HUES48 (cell line): ENCODE data around the gene TGFBR1.

ENCODE experiments used
- H3K27ac ChIP-seq: one replicate; pipeline ENCODE4 v1.7.0; 2013; ENCODE audit warnings: low read depth, low read length, inconsistent platforms
- H3K27me3 ChIP-seq: 2 replicates; pipeline ENCODE4 v1.6.1; 2013; ENCODE audit warnings: mild to moderate bottlenecking, low read length; ENCODE audit not compliant: control insufficient read depth, insufficient read depth
- H3K36me3 ChIP-seq: 2 replicates; pipeline ENCODE4 v1.6.1; 2013; ENCODE audit warnings: low read length; ENCODE audit not compliant: control insufficient read depth, insufficient read depth
- H3K4me1 ChIP-seq: 2 replicates; pipeline ENCODE4 v1.6.1; 2013; ENCODE audit warnings: mild to moderate bottlenecking, low read length; ENCODE audit not compliant: control insufficient read depth, insufficient read depth
- H3K4me3 ChIP-seq: 2 replicates; pipeline ENCODE4 v1.5.1; 2013; ENCODE audit warnings: mild to moderate bottlenecking, low read depth, low read length
- H3K9ac ChIP-seq: 2 replicates; pipeline ENCODE4 v1.6.1; 2013; ENCODE audit warnings: mild to moderate bottlenecking, low read depth, low read length, moderate library complexity
- H3K9me3 ChIP-seq: 2 replicates; pipeline ENCODE4 v1.6.1; 2013; ENCODE audit warnings: low read length; ENCODE audit not compliant: control insufficient read depth, insufficient read depth

Gene TGFBR1

DNA sequence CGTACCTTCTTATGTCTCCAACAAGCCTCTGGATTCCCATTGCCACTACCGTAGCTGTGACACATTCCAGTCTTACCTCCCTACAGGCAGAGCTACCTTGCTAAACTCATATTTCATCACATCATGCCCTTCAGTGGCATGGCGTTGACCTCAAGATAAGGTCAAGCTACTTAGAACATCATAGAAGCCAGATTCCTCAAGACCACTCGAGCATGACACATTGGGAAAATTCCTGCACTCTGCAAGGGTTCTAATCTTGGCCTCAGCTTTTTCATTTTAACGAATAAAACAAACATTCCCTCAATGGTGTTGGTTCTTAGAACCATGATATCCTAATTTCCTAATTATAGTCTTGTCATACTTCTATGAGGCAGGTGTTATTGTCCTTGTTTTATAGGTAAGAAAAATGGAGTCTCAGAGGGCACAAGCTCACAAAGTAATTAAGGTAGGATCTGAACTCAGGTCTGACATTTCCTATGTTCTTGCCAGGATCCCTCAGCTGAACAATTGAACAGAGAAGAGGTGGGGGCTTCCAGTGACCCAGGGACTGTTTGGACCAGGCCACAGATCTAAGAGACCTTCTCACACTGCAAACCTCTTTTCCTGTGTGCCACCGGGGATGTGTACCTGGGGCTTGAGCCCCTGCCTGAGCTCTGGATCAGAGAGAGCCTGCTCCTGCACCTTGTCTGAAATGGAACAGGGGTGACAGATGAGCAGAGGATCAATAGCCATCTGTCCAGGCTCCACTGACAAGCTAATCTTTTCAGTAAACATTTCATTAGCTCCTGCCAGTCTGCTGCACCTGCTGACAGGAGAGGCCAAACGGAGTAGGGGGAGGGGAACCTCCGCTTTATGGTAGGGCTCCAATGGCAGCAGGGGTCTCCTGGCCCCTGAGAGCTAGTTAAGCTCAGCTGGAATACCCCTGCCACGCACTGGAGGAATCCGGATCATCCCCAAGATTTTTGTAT, 67.5 kb downstream of the TGFBR1 start:
- Histone ChIP-seq H3K9me3 (no peaks in the 10 kb centered on the region), H3K27ac (no peak overlapping the region), H3K36me3 (no peaks in the 10 kb centered on the region), H3K27me3 (no peaks in the 10 kb centered on the region), H3K4me1 (peaks cover 51% of the 10 kb centered on the region), H3K9ac (no peak overlapping the region), H3K4me3 (no peak overlapping the region)

DNA sequence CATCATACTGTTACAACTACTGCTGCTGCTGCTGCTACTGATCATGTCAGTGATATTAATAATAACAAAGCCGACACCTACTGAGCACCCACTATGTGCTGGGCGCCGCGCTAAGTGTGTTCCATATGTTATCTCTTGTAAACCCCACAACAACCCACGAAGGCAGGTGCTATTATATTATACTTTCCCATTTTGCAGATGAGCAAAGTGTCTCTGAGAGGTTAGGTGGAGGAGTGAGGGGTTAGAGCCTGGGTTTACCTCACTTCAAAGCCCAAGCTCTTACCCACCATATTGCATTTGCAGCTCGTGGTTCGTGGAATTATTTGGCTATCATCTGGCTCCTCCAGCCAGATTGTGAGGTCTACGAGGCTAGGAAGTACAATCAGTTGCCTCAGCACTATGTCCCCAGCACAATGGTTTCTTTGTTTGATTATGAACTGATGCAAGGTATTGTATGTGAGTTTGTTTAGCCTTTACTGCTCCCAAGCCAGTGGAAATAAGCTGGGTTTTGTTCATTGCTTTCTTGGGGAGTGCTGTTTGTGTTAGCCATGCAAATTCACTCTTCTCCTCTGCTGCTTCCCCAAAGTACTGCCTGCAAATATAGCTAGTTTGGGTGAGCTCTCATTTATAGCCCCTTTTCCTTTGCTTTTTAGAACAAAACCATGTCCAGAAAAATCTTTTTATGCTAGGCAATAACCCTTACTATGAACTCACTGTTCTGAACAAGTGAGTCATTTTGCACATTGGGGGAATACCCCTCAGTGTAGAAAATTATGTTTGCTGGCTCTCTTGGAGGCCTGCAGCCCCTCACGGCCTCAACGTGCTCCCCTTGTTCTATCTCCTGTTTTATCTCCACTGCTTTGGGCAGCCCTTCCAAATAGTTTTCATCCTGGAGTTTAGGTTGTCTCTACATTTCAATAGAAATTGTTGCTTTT, 68.9 kb downstream of the TGFBR1 start:
- Histone ChIP-seq H3K27ac (no peak overlapping the region), H3K4me3 (no peak overlapping the region), H3K9me3 (no peaks in the 10 kb centered on the region), H3K27me3 (no peaks in the 10 kb centered on the region), H3K9ac (no peak overlapping the region), H3K4me1 (peaks cover 39% of the 10 kb centered on the region), H3K36me3 (no peaks in the 10 kb centered on the region)

DNA sequence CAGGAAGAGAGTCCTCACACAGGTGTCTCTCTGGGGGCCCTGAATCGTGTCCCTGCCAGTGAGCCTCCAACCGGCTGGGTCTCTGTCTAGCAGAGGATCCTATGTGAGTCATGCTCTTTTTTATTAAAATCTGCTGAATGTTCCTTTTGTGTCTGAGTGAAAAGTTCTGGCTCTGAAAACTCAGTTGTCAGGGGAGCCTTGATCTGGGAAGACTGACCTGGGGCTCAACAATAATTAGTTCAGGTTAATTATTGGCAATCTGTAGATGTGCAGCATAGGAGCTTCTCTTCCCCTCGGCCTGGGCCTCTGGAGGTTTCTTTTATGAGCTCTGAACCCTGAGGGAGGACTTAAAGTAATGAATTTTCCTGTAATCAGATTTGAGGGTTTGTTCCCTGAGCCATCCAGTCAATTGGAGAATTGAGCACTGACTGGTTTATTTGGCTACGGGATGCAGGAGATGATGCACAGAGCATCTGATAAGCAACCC, 71.7 kb downstream of the TGFBR1 start:
- no peaks in the 10 kb centered on the region for H3K9me3 ChIP-seq
- peak overlapping the region; percentile 43 for H3K27ac ChIP-seq
- no peak overlapping the region for H3K4me3 ChIP-seq
- H3K27me3 ChIP-seq = no peaks in the 10 kb centered on the region
- no peak overlapping the region for H3K9ac ChIP-seq
- H3K4me1 ChIP-seq = peaks cover 23% of the 10 kb centered on the region
- no peaks in the 10 kb centered on the region for H3K36me3 ChIP-seq

DNA sequence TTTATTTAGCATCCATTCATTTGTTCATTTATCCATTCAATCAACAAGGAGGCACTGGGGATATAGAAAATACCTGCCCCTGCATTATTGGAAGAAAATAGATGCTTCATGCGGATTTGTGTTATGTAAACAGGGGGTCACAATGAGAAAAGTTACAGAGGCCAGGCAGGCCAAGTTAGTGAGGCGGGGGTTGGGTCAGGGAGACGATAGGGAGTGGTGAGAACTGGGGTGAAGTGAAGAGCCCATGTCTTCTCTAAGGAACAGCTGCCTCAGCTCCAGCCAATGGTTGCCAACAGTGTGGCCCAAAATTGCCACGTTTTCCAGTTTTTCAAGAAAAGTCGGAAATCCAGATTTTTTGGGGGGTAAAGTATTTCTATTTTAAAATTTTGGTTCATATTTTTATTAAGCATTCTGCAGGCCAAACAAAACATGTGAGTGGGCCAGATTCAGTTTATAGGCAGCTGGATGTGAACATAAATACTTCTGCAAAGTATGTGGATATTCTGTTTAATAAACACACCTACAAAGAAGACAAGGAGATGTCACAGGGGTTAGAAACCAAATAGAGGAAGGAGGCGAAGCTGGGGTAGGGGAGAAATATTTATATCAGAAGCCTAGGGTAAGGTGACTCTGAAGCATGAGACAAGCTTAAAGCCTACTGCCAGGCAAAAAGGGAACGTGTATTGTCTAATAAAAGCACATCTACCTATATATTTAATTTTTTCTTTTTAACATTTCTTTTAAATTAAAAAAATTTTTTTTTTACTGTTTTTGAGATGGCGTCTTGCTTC, 72.9 kb downstream of the TGFBR1 start:
- Histone ChIP-seq H3K4me3 (no peak overlapping the region), H3K36me3 (no peaks in the 10 kb centered on the region), H3K4me1 (peaks cover 18% of the 10 kb centered on the region), H3K27me3 (no peaks in the 10 kb centered on the region), H3K9ac (no peak overlapping the region), H3K27ac (no peak overlapping the region), H3K9me3 (no peaks in the 10 kb centered on the region)

DNA sequence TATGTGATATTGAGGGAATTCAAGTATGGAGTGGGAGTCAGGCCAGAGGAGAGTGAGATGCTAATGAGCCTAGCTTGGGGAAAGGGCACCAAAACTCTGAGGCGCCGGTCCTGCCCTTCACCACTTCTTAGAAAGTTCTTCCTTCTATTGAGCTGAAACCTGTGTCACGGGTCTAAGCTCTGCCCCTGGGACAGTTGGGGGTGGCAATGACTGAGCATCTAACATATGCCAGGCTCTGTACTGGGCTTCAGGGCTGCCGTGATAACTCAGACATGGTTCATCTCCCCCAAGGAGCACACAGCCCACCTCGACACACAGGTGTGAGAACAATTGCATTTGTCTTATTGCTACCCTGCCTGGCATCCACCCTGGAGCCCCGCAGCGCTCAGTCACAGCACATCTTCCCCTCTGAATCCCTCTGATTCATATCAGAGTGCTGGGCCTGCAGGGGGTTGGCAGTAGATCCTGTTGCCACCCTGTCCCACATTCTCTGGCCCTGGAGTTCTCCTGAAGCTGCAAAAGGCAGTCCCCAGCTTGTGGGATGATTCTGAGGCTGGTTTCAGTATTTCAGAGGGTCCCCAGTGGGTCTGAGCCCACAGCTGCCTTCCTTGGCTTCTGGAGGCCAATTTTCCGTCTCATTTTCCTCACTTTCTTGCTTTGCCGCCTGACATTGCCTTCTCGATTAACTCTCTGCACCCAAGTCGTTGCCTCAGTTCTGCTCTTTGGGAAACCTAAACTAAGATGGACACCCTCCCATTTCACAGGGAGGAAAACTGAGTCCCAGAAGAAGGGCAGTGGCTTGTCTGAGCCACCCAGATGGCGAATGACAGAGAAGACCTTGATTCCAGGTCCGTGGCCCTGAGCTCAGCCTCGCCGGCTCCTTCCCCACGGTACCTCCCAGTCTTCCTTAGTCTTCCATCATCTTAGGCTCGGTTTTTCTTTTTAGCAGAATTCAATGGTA, 74.3 kb downstream of the TGFBR1 start:
- 0 out of 2 replicates have a peak, but pooled peaks cover 8% of the 10 kb centered on the region for H3K4me1 ChIP-seq
- no peak overlapping the region for H3K27ac ChIP-seq
- no peaks in the 10 kb centered on the region for H3K27me3 ChIP-seq
- H3K4me3 ChIP-seq = no peak overlapping the region
- H3K9me3 ChIP-seq = no peaks in the 10 kb centered on the region
- no peaks in the 10 kb centered on the region for H3K36me3 ChIP-seq
- no peak overlapping the region for H3K9ac ChIP-seq

DNA sequence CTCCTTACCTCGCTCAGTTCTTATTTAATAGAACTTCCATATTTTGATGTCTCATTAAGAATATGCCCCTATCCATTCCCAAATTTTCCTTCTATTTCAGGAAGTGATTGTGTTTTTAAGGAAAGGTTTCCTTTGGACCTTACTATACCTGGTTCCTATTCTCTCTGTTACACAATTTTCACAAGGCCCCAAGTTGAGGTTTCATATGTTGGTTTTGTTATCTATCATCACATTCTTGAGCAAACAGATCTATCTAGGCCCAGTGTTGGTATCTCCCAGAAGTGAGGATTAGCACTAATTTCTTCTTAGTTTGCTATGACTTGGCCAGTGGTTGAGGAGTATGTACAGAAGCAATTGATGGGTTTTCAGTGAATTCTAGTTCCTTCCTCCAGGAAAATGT, 75.3 kb downstream of the TGFBR1 start:
- Histone ChIP-seq H3K4me1 (0 out of 2 replicates have a peak, but pooled peaks cover 8% of the 10 kb centered on the region), H3K27me3 (no peaks in the 10 kb centered on the region), H3K9me3 (no peaks in the 10 kb centered on the region), H3K4me3 (no peak overlapping the region), H3K9ac (no peak overlapping the region), H3K27ac (no peak overlapping the region), H3K36me3 (no peaks in the 10 kb centered on the region)

DNA sequence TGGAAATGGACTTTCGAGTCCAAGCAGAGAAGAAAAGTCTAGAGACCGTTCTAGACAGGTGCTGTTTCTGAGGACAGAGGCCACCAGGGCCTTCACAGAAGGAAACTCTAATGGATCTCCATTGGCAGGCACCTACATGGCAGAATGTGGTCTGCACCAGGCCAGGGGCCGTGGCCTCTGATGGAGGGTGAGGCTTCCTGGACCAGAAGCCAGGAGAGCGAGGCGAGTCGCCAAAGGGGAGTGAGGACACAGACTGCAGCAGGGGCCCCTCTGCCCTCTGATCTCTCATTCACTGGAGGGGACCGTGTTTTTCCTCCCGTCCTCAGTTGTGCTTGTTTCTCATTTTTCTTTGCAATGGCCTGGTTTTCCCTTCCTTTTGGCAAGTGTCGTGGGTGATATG, 75.7 kb downstream of the TGFBR1 start:
- Histone ChIP-seq H3K27me3 (no peaks in the 10 kb centered on the region), H3K36me3 (no peaks in the 10 kb centered on the region), H3K27ac (no peak overlapping the region), H3K9me3 (no peaks in the 10 kb centered on the region), H3K4me1 (0 out of 2 replicates have a peak, but pooled peaks cover 8% of the 10 kb centered on the region), H3K4me3 (no peak overlapping the region), H3K9ac (no peak overlapping the region)

DNA sequence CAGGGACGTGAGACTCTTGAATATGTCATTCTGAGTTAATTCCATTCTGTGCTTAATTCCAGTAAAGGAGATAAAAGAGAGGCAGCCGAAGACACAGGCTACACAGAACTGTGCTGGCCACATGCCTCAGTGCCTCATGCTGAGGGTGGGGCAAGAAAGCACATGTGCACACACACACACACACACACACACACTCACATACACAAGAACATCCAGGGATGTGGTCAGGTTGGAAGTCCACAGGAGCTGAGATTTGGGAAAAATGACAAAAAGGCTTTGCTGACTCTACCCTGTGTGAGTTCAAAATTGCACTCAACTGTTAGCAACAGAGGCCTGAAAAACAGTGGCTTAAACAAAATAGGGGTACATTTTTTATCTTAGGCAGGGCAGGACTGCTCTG, 76.3 kb downstream of the TGFBR1 start:
- Histone ChIP-seq H3K4me3 (no peak overlapping the region), H3K9ac (no peak overlapping the region), H3K36me3 (no peaks in the 10 kb centered on the region), H3K27me3 (no peaks in the 10 kb centered on the region), H3K9me3 (no peaks in the 10 kb centered on the region), H3K27ac (no peak overlapping the region), H3K4me1 (0 out of 2 replicates have a peak, but pooled peaks cover 8% of the 10 kb centered on the region)

DNA sequence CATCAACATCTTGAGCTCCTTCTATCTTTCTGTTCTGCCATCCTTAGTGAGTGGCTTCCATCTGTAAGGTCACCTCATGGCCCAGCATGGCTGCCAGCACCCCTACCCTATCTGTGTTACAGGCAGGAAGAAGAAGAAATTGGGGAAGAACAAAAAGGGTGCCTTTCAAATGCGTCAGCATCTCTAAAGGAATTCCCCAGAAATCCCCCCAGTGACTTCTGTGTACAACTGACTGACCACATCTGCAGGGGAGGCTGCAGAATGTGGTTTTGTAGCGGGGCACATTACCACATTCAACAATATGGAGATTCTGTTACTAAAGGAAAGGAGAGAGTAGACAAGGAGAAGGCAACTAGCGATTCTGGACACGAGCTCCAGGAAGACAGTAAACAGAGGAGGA, 76.7 kb downstream of the TGFBR1 start:
- Histone ChIP-seq H3K27ac (no peak overlapping the region), H3K27me3 (no peaks in the 10 kb centered on the region), H3K9me3 (no peaks in the 10 kb centered on the region), H3K9ac (no peak overlapping the region), H3K4me3 (no peak overlapping the region), H3K36me3 (no peaks in the 10 kb centered on the region), H3K4me1 (0 out of 2 replicates have a peak, but pooled peaks cover 4% of the 10 kb centered on the region)
